ENCODE data around the gene RNLS. TPM values are rescaled to one million over a fixed set of nuclear protein-coding genes. Genes with fewer than 3 reads are reported as not detected.

RNLS gene
- total RNA-seq, 1 experiment from 2014 or later = 8.7 TPM

- Mint-ChIP-seq H3K9me3 (peaks cover 4% of the 10 kb centered on the region; the same call in 1 of the 2 replicates), H3K36me3 (no peaks in the 10 kb centered on the region), H3K4me3 (no peak overlapping the region), H3K27ac (no peak overlapping the region), H3K4me1 (no peaks in the 10 kb centered on the region), H3K27me3 (ENCODE audit: low read depth) (no peaks in the 10 kb centered on the region; the same call in 1 of the 2 replicates)
- DNase-seq (ENCODE audit: low spot score) (no peak), ATAC-seq (no peak)
- no peak for TF ChIP-seq ZNF532 (CRISPR knock-in tag; IDR thresholded peaks at IDR 0.05; ENCODE audit: borderline replicate concordance)
- no peak for TF ChIP-seq CTCF (IDR thresholded peaks at IDR 0.05)
- TF ChIP-seq FOXP1 (CRISPR knock-in tag; IDR thresholded peaks at IDR 0.05; ENCODE audit: borderline replicate concordance) = no peak
- no peak for TF ChIP-seq ZNF425 (CRISPR knock-in tag; conservative IDR thresholded peaks at IDR 0.05)
- no peak for TF ChIP-seq EMX1 (CRISPR knock-in tag; IDR thresholded peaks at IDR 0.05)
- TF ChIP-seq ZNF281 (CRISPR knock-in tag; IDR thresholded peaks at IDR 0.05) = no peak
- TF ChIP-seq HMGXB4 (CRISPR knock-in tag; IDR thresholded peaks at IDR 0.05) = no peak
- TF ChIP-seq ZNF416 (CRISPR knock-in tag; IDR thresholded peaks at IDR 0.05) = no peak
- TF ChIP-seq NR3C1 (CRISPR knock-in tag; conservative IDR thresholded peaks at IDR 0.05; ENCODE audit: low read depth) = no peak
- no peak for TF ChIP-seq ZSCAN18 (CRISPR knock-in tag; IDR thresholded peaks at IDR 0.05)
- TF ChIP-seq ESRRA (CRISPR knock-in tag; IDR thresholded peaks at IDR 0.05; ENCODE audit: borderline replicate concordance) = no peak
- TF ChIP-seq TP53 (CRISPR knock-in tag; IDR thresholded peaks at IDR 0.05) = no peak
- CTCF ChIA-PET = no interaction called here
- POLR2A ChIA-PET = no interaction called here
Observed at GRCh38 chr10:88262591-88263234, 320.4 kb downstream of the RNLS start.

Data from WTC11 (cell line).